Gastroesophageal sphincter (tissue), 3 donors: ENCODE measurements around the gene C15orf39.

Experiments used
- EP300 ChIP-seq: sonication (generic); formaldehyde crosslinking; IDR thresholded peaks from one replicate; pipeline ENCODE4 v1.6.1; 2017; ENCODE audit warnings: antibody characterized with exemption, mild to moderate bottlenecking
- POLR2A ChIP-seq, 2 donors: fragments of 450-650 bp; IDR thresholded peaks; one replicate each; pipeline ENCODE4 v1.6.1; 2017; ENCODE audit warnings: antibody characterized with exemption in 2 of 2, mild to moderate bottlenecking in 2 of 2, moderate library complexity in 1 of 2
- POLR2AphosphoS5 ChIP-seq: sonication (generic); formaldehyde crosslinking; IDR thresholded peaks from one replicate; pipeline ENCODE4 v1.6.1; 2017; ENCODE audit warnings: antibody characterized with exemption
- TF ChIP-seq, protein P1 (sequence below), 4 experiments: fragments of 200-600 bp in 2 of 4; fragments of 450-650 bp in 2 of 4; sonication (generic) in 1 of 4; IDR thresholded peaks; one replicate each; pipeline ENCODE4 v1.5.1; 2017 to 2019; ENCODE audit warnings: antibody characterized with exemption in 4 of 4, mild to moderate bottlenecking in 2 of 4, moderate library complexity in 2 of 4

DNA sequence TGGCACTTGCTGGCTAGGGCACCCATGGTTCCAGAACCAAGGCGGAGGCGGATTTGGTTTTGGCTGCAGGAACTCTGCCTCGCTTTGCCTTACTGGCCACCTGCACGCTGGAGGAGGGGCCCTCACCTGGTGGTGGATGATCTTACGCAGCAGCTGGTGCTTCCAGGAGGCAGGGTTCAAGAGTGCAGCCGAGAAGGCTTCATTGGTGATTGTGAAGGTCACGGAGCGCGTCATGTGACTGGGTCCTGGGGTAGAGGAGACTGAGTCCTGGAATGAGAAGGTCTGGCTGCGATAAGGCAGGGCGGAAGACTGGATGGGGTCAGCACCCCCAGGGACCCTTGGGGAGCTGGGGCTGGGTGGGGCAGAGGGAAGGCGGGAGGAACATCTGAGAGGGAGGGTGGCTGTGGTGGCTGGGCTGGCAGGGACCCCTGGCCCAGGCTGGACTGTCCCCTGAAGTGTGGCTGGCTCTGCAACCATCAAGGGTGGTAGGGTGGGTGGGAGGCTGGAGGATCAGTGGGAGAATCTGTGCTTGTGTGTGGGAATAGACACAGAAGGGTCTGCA lies 30.7 kb downstream of the C15orf39 start:
- no peak for TF ChIP-seq POLR2A (IDR thresholded peaks at IDR 0.05)
- TF ChIP-seq, protein P1, sequence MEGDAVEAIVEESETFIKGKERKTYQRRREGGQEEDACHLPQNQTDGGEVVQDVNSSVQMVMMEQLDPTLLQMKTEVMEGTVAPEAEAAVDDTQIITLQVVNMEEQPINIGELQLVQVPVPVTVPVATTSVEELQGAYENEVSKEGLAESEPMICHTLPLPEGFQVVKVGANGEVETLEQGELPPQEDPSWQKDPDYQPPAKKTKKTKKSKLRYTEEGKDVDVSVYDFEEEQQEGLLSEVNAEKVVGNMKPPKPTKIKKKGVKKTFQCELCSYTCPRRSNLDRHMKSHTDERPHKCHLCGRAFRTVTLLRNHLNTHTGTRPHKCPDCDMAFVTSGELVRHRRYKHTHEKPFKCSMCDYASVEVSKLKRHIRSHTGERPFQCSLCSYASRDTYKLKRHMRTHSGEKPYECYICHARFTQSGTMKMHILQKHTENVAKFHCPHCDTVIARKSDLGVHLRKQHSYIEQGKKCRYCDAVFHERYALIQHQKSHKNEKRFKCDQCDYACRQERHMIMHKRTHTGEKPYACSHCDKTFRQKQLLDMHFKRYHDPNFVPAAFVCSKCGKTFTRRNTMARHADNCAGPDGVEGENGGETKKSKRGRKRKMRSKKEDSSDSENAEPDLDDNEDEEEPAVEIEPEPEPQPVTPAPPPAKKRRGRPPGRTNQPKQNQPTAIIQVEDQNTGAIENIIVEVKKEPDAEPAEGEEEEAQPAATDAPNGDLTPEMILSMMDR (IDR thresholded peaks at IDR 0.05), result no peak
- TF ChIP-seq POLR2AphosphoS5, result no peak
- TF ChIP-seq EP300, result no peak
